GM15510 (cell line): ENCODE measurements around the gene CMTM1.

Experiments used
- POLR2A ChIP-seq: IDR thresholded peaks from 3 replicates; pipeline ENCODE4 v1.6.1; 2011; ENCODE audit warnings: borderline replicate concordance; ENCODE audit not compliant: insufficient read length; ENCODE audit errors: extremely low read depth

Gene CMTM1

GRCh38 chr16:66605177-66605978, 39.1 kb downstream of the CMTM1 start:
- TF ChIP-seq POLR2A = no peak

- no peak for TF ChIP-seq POLR2A
Measured at GRCh38 chr16:66605979-66606751, 39.9 kb downstream of the CMTM1 start.

GRCh38 chr16:66608241-66609138, 42.3 kb downstream of the CMTM1 start:
- no peak for TF ChIP-seq POLR2A

- TF ChIP-seq POLR2A = no peak
Measured at GRCh38 chr16:66609139-66609510, 42.9 kb downstream of the CMTM1 start.

- no peak for TF ChIP-seq POLR2A
Measured at GRCh38 chr16:66610111-66610820, 44.0 kb downstream of the CMTM1 start.

GRCh38 chr16:66612422-66612821, 46.2 kb downstream of the CMTM1 start:
- no peak for TF ChIP-seq POLR2A

- TF ChIP-seq POLR2A = no peak
Measured at GRCh38 chr16:66614161-66614802, 48.0 kb downstream of the CMTM1 start.

- no peak for TF ChIP-seq POLR2A
Measured at GRCh38 chr16:66616169-66616568, 49.9 kb downstream of the CMTM1 start.

- no peak for TF ChIP-seq POLR2A
Measured at GRCh38 chr16:66616592-66616991, 50.4 kb downstream of the CMTM1 start.

GRCh38 chr16:66617010-66617434, 50.8 kb downstream of the CMTM1 start:
- no peak for TF ChIP-seq POLR2A

- TF ChIP-seq POLR2A = no peak
Measured at GRCh38 chr16:66617728-66618127, 51.5 kb downstream of the CMTM1 start.

GRCh38 chr16:66618588-66619375, 52.5 kb downstream of the CMTM1 start:
- TF ChIP-seq POLR2A = no peak
